HG03135 (cell line): ENCODE measurements around the gene NPW.

Experiments
- ATAC-seq: cut with Tn5 transposase; IDR thresholded peaks from one replicate; pipeline ENCODE4 v1.9.1; 2021; ENCODE audit warnings: mild to moderate bottlenecking, moderate library complexity; ENCODE audit not compliant: unreplicated experiment

The NPW gene

GRCh38 chr16:2047330-2048115 is 27.9 kb downstream of the NPW start, which contains the start of the genes NTHL1 and TSC2:
NTHL1 (minus strand) TSS chr16:2047834; CDS start chr16:2047823, 11 bp downstream.
TSC2 (plus strand) TSS chr16:2047985; CDS start chr16:2048616, 631 bp downstream.
- ATAC-seq: peak; percentile 94

- ATAC-seq: peak; percentile 8
Observed at GRCh38 chr16:2048116-2048543, 28.5 kb downstream of the NPW start.

GRCh38 chr16:2053211-2053610 is 33.6 kb downstream of the NPW start:
- no peak for ATAC-seq

GRCh38 chr16:2053897-2054296 is 34.3 kb downstream of the NPW start:
- no peak for ATAC-seq

GRCh38 chr16:2054543-2055245 is 35.1 kb downstream of the NPW start:
- no peak for ATAC-seq

GRCh38 chr16:2056077-2056476 is 36.5 kb downstream of the NPW start:
- ATAC-seq: no peak

GRCh38 chr16:2056681-2057407 is 37.3 kb downstream of the NPW start:
- ATAC-seq: no peak

GRCh38 chr16:2057438-2057837 is 37.9 kb downstream of the NPW start:
- ATAC-seq: no peak

- ATAC-seq: no peak
Observed at GRCh38 chr16:2058420-2058819, 38.8 kb downstream of the NPW start.

GRCh38 chr16:2058872-2059271 is 39.3 kb downstream of the NPW start:
- no peak for ATAC-seq

- no peak for ATAC-seq
Observed at GRCh38 chr16:2060346-2060745, 40.8 kb downstream of the NPW start.

- no peak for ATAC-seq
Observed at GRCh38 chr16:2061023-2061422, 41.4 kb downstream of the NPW start.

- no peak for ATAC-seq
Observed at GRCh38 chr16:2061526-2061925, 41.9 kb downstream of the NPW start.

- no peak for ATAC-seq
Observed at GRCh38 chr16:2062801-2063200, 43.2 kb downstream of the NPW start.

- ATAC-seq: no peak
Observed at GRCh38 chr16:2063861-2064260, 44.3 kb downstream of the NPW start.

- ATAC-seq: no peak
Observed at GRCh38 chr16:2064368-2064945, 44.9 kb downstream of the NPW start.

GRCh38 chr16:2066139-2066538 is 46.6 kb downstream of the NPW start:
- no peak for ATAC-seq
